Breast epithelium (tissue), 4 donors: Measurements from ENCODE around the gene NPIPB4. TPM values are rescaled to one million over a fixed set of nuclear protein-coding genes. Genes with fewer than 3 reads are reported as not detected.
"Not testable (repeated sequence)": the region's sequence is repeated elsewhere in the genome, so short reads cannot be mapped to it uniquely, and the experiment has no call there.

Source experiments
- DNase-seq, 2 donors: peaks; one replicate each; pipeline ENCODE4 v3.0.0-alpha.2; 2019; ENCODE audit warnings: low spot score in 2 of 2
- H3K27ac ChIP-seq, 2 donors: fragments of 200-600 bp; sonication (generic) in 1 of 2; one replicate each; pipeline ENCODE4 v1.5.1; 2016 to 2019; ENCODE audit warnings: mild to moderate bottlenecking in 1 of 2
- H3K27me3 ChIP-seq, 2 donors: fragments of 200-600 bp; sonication (generic) in 1 of 2; one replicate each; pipeline versions ENCODE4 v1.5.1 to v1.6.0; 2017 to 2019; ENCODE audit warnings: control low read depth in 1 of 2, mild to moderate bottlenecking in 1 of 2
- H3K36me3 ChIP-seq: fragments of 200-600 bp; one replicate; pipeline ENCODE4 v1.5.1; 2019
- H3K4me1 ChIP-seq, 2 donors: fragments of 200-600 bp; sonication (generic); one replicate each; pipeline ENCODE4 v1.5.1; 2016 to 2019; ENCODE audit warnings: control low read depth in 1 of 2
- H3K4me3 ChIP-seq, 3 donors: fragments of 200-600 bp; sonication (generic); 1 replicate in 2 of 3; 2 replicates in 1 of 3; pipeline ENCODE4 v1.5.1; 2016 to 2019; ENCODE audit warnings: mild to moderate bottlenecking in 3 of 3, moderate library complexity in 2 of 3
- H3K9me3 ChIP-seq, 2 donors: fragments of 200-600 bp; sonication (generic) in 1 of 2; one replicate each; pipeline ENCODE4 v1.5.1; 2016 to 2019; ENCODE audit warnings: control low read depth in 1 of 2
- intact Hi-C: fragments of 100-400 bp; cut with DNase I; formaldehyde crosslinking; loops from one replicate; pipeline ENCODE4 v1.15.1; 2023; ENCODE audit warnings: low total_unique reads
- total RNA-seq, 3 donors: library from RNA; depleted of rRNA; stranded (reverse); fragments of >200 nt; gene quantifications; one replicate each; pipeline ENCODE4 v1.1.0, GENCODE V29; 2016

Gene NPIPB4
- total RNA-seq = 100 to 1,000 TPM in 1 of 3 donors, 10 to 100 TPM in 2; 70.4 to 110 (median 96.8) TPM

DNA sequence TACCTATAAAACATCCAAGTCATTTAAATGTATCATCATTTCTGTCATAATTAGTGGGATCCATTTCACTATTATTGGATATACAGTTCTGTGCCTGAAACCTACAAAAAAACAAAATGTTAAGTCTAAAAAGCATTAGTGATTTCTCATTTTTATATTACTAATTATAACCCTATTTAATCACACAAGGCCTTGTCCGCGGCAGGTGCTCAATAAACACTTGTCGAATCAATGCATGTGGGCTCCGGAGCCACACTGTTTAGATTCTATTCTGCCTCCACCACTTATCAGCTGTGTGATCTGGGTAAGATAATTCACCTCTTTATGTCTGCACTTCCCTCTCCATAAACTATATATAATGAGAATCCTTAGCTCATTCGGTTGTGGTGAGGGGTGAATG, at the start of gene NPIPB4:
NPIPB4 (minus strand) TSS at position 101 of the 400 bp plus-strand sequence. CDS start 378 bp downstream, outside the sequence.
- H3K27ac ChIP-seq, H3K36me3 ChIP-seq, intact Hi-C loops, H3K4me3 ChIP-seq, H3K9me3 ChIP-seq, H3K27me3 ChIP-seq, DNase-seq, H3K4me1 ChIP-seq: not testable (repeated sequence)

- H3K4me1 ChIP-seq, H3K27me3 ChIP-seq, DNase-seq, H3K36me3 ChIP-seq, H3K27ac ChIP-seq, H3K9me3 ChIP-seq, H3K4me3 ChIP-seq, intact Hi-C loops: not testable (repeated sequence)
These were observed 41.4 kb upstream of the NPIPB4 start for GRCh38 chr16:21898998-21899397.

DNA sequence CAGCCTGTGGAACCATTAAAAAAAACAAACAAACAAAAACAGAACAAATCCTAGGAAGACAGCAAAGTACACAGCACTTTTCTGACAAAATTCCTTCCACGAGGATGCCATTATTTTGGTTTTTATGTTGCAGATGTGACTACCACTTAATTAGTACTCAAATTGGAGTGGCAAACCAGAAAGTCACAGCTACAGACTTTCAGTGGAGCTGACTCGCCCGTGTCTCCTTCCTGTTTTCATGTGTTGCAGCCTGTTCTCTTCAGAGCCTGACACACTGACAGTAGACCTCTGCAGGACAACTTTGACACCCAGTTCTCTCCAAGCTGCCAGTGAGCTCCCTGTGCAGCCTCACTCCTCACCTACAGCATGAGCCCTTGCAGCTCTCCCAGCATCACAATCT, 24.4 kb upstream of the NPIPB4 start:
- H3K36me3 ChIP-seq, H3K4me1 ChIP-seq, H3K4me3 ChIP-seq, H3K27me3 ChIP-seq, intact Hi-C loops, H3K9me3 ChIP-seq, DNase-seq, H3K27ac ChIP-seq: not testable (repeated sequence)

- H3K27ac ChIP-seq, H3K4me3 ChIP-seq, H3K4me1 ChIP-seq, H3K36me3 ChIP-seq, intact Hi-C loops, DNase-seq, H3K27me3 ChIP-seq, H3K9me3 ChIP-seq: not testable (repeated sequence)
These were observed 20.4 kb downstream of the NPIPB4 start for GRCh38 chr16:21837186-21837585.

- H3K27ac ChIP-seq, H3K4me3 ChIP-seq, H3K27me3 ChIP-seq, H3K4me1 ChIP-seq, DNase-seq, H3K9me3 ChIP-seq, intact Hi-C loops, H3K36me3 ChIP-seq: not testable (repeated sequence)
These were observed 21.2 kb downstream of the NPIPB4 start for GRCh38 chr16:21836334-21836733.

GRCh38 chr16:21835747-21836146, 21.8 kb downstream of the NPIPB4 start:
- H3K4me1 ChIP-seq, intact Hi-C loops: not testable (repeated sequence)

GRCh38 chr16:21834211-21834610, 23.3 kb downstream of the NPIPB4 start:
- H3K9me3 ChIP-seq, DNase-seq, H3K4me3 ChIP-seq, intact Hi-C loops, H3K36me3 ChIP-seq, H3K4me1 ChIP-seq, H3K27ac ChIP-seq, H3K27me3 ChIP-seq: not testable (repeated sequence)

More at GRCh38 chr16:21835747-21836146, 21.8 kb downstream of the NPIPB4 start:
- not testable (repeated sequence) for DNase-seq, H3K27ac ChIP-seq, H3K9me3 ChIP-seq, H3K27me3 ChIP-seq, H3K36me3 ChIP-seq, H3K4me3 ChIP-seq

DNA sequence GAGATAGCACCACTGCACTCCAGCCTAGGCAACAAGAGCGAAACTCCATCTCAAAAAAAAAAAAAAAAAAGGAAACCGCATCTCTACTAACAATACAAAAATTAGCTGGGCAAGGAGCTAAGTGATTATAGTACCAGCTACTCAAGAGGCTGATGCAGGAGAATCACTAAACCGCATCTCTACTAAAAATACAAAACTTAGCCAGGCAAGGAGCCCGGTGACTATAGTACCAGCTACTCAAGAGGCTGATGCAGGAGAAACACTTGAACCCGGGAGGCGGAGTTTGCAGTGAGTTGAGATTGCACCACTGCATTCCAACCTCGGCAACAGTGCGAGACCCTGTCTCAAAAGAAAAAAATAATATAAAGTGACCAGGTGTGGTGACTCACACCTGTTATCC, 27.6 kb downstream of the NPIPB4 start:
- not testable (repeated sequence) for H3K4me1 ChIP-seq

GRCh38 chr16:21826067-21826706, 31.4 kb downstream of the NPIPB4 start:
- DNase-seq, H3K9me3 ChIP-seq, H3K27me3 ChIP-seq, H3K4me1 ChIP-seq, intact Hi-C loops, H3K36me3 ChIP-seq, H3K4me3 ChIP-seq: not testable (repeated sequence)
- peak overlapping the region in 1 of 2 donors; percentile 19 for H3K27ac ChIP-seq

More for the DNA sequence above, 27.6 kb downstream of the NPIPB4 start:
- H3K4me3 ChIP-seq, H3K9me3 ChIP-seq, DNase-seq, H3K27ac ChIP-seq, H3K36me3 ChIP-seq, intact Hi-C loops, H3K27me3 ChIP-seq: not testable (repeated sequence)

- DNase-seq, H3K27ac ChIP-seq, intact Hi-C loops: not testable (repeated sequence)
These were observed 32.0 kb downstream of the NPIPB4 start for GRCh38 chr16:21825526-21825925.

DNA sequence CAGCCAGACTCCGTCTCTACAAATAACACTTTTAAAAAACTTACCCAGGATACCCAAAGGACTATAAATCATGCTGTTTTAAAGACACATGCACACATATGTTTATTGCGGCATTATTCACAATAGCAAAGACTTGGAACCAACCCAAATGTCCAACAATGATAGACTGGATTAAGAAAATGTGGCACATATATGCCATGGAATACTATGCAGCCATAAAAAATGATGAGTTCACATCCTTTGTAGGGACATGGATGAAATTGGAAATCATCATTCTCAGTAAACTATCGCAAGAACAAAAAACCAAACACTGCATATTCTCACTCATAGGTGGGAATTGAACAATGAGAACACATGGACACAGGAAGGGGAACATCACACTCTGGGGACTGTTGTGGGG, 34.3 kb downstream of the NPIPB4 start:
- H3K9me3 ChIP-seq, DNase-seq, H3K27ac ChIP-seq, intact Hi-C loops, H3K36me3 ChIP-seq, H3K27me3 ChIP-seq, H3K4me1 ChIP-seq, H3K4me3 ChIP-seq: not testable (repeated sequence)

More at GRCh38 chr16:21825526-21825925, 32.0 kb downstream of the NPIPB4 start:
- H3K4me3 ChIP-seq, H3K4me1 ChIP-seq, H3K36me3 ChIP-seq, H3K27me3 ChIP-seq, H3K9me3 ChIP-seq: not testable (repeated sequence)

GRCh38 chr16:21820908-21821465, 36.6 kb downstream of the NPIPB4 start:
- Histone ChIP-seq H3K4me3 (peak overlapping the region; percentile 48 to 72 (median 55)), H3K27ac (peak overlapping the region; percentile 68 to 82)
- intact Hi-C loops, H3K4me1 ChIP-seq, DNase-seq, H3K27me3 ChIP-seq, H3K36me3 ChIP-seq, H3K9me3 ChIP-seq: not testable (repeated sequence)
